ENCODE data around the gene TTC3.

TTC3 gene

DNA sequence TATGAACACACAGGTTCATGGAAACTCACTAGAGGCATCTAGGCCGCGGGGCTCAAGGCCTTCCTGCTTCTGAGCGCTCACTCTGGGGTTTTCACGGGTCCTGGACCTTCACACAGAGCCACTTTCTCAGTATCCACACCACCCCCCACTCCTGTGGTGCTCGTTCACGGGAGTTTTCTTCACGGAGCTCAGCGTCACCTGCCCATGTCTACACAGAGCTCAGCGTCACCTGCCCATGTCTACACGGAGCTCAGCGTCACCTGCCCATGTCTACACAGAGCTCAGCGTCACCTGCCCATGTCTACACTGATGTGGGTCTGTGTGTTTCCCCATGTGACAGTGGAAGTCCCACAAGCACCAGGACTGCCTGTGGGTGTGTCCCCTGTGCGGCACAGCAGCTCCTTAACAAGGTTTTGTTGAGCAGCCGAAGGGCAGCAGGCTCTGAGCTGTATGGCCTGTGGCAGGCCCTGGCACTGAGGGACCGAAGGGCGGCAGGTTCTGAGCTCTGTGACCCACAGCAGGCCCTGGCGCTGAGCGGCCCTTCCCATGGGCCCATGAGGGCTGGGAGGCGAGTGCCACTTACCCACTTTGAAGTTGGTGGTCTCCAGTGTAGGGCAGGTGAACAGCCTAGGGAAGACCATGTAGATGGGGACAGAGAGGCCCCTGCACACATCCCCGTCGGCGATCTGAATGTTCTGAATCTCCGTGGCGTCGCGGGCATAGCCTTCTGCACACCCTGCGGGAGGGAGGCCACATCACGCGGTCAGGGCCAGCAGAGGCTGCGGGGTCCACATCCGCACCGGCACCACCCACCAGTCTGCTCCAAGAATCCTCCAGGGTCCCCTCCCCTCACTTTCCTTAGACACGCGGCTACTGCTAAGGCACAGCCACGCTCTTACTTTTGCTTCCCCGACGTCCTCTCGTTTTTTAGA, 154.3 kb downstream of the TTC3 start:
- peaks cover 4% of the 10 kb centered on the region for H3K9me3 Mint-ChIP-seq
- H3K27me3 Mint-ChIP-seq (ENCODE audit: low read depth), result no peaks in the 10 kb centered on the region
- H3K4me3 Mint-ChIP-seq, result no peak overlapping the region
- TF ChIP-seq, protein P1, sequence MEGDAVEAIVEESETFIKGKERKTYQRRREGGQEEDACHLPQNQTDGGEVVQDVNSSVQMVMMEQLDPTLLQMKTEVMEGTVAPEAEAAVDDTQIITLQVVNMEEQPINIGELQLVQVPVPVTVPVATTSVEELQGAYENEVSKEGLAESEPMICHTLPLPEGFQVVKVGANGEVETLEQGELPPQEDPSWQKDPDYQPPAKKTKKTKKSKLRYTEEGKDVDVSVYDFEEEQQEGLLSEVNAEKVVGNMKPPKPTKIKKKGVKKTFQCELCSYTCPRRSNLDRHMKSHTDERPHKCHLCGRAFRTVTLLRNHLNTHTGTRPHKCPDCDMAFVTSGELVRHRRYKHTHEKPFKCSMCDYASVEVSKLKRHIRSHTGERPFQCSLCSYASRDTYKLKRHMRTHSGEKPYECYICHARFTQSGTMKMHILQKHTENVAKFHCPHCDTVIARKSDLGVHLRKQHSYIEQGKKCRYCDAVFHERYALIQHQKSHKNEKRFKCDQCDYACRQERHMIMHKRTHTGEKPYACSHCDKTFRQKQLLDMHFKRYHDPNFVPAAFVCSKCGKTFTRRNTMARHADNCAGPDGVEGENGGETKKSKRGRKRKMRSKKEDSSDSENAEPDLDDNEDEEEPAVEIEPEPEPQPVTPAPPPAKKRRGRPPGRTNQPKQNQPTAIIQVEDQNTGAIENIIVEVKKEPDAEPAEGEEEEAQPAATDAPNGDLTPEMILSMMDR (IDR thresholded peaks at IDR 0.05; ENCODE audit: unreplicated experiment in 3 of 3), result no peak
- H3K36me3 Mint-ChIP-seq (ENCODE audit: low read depth), result peaks cover 80% of the 10 kb centered on the region
- no peaks in the 10 kb centered on the region for H3K4me1 Mint-ChIP-seq
- no peak overlapping the region for H3K27ac Mint-ChIP-seq

DNA sequence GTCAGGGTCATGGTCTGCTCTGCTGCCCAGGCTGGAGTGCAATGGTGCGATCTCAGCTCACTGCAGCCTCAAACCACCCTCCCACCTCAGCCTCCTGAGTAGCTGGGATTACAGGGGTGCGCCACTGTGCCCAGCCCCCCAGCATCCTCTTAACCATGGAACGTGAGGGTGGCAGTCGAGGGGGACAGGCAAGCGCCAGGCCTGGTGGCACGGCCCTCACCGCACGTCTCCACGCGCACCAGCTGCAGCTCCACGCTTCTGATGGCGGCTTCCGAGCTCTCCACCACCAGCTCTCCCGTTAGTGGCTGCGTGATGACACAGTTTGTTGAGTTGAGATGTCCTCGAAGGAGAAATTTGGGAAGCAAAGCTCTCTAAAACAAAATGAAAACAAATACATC, 154.9 kb downstream of the TTC3 start:
- Mint-ChIP-seq H3K27me3 (ENCODE audit: low read depth) (no peaks in the 10 kb centered on the region), H3K36me3 (ENCODE audit: low read depth) (peaks cover 80% of the 10 kb centered on the region), H3K4me3 (no peak overlapping the region), H3K4me1 (no peaks in the 10 kb centered on the region), H3K9me3 (peaks cover 2% of the 10 kb centered on the region), H3K27ac (no peak overlapping the region)
- TF ChIP-seq, protein P1 (IDR thresholded peaks at IDR 0.05; ENCODE audit: unreplicated experiment in 3 of 3), result no peak

DNA sequence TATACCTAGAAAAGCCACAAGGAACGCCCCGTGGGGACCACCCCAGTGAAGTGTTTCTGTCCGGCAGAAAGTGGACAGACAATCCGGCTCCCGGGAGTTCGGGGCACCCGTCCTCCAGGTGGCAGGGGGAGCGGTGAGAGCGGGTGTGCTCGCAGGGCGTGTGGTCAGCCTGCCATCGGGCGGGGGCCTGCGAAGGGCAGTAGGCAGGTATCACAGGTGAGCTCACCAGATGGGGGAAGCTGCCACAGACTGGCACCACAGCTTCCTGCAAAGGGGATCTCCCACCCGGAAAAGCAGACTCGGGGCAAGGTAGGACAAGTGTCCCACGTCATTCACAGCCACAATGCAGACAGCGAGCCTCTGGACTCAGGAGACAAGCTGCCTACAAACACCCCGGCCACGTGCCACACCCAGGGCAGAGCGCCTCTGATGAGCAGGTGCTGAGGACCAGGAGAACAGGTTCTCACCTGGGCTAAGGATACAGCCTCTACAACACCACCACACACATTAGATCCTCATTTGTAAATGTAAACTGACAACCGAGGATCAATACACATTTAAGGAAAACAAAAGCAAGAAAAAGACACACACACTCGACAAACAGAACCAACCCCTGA, 157.7 kb downstream of the TTC3 start:
- no peaks in the 10 kb centered on the region for H3K4me1 Mint-ChIP-seq
- TF ChIP-seq, protein P1 (IDR thresholded peaks at IDR 0.05; ENCODE audit: unreplicated experiment in 3 of 3), result no peak
- no peak overlapping the region for H3K4me3 Mint-ChIP-seq
- H3K36me3 Mint-ChIP-seq (ENCODE audit: low read depth), result peaks cover 59% of the 10 kb centered on the region
- peak overlapping the region in 1 of 3 experiments; percentile 47 for H3K27ac Mint-ChIP-seq
- H3K9me3 Mint-ChIP-seq, result no peaks in the 10 kb centered on the region
- H3K27me3 Mint-ChIP-seq (ENCODE audit: low read depth), result no peaks in the 10 kb centered on the region

DNA sequence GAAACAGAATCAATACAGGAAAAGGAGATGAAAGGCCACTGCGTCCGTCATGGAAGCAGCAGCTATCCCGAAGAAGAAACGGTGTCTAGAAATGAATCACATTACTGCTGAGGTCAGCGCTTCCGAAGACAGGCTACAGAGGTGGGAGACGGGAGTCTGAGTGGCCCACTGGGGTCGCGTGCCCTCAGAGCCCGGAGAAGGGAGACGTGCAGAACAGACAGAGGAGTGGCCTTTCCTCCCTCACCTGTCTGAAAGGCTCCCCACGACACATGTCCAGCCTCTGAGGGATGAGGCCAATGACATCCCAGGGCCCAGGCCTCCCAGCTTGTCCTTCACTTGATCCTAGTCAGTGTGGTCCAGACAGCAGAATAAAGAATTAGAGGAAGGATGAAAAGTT, 158.2 kb downstream of the TTC3 start:
- Mint-ChIP-seq H3K27ac (peak overlapping the region in 1 of 3 experiments; percentile 47), H3K27me3 (ENCODE audit: low read depth) (no peaks in the 10 kb centered on the region), H3K36me3 (ENCODE audit: low read depth) (peaks cover 58% of the 10 kb centered on the region), H3K4me1 (no peaks in the 10 kb centered on the region), H3K4me3 (no peak overlapping the region), H3K9me3 (no peaks in the 10 kb centered on the region)
- TF ChIP-seq, protein P1 (IDR thresholded peaks at IDR 0.05; ENCODE audit: unreplicated experiment in 3 of 3), result no peak

DNA sequence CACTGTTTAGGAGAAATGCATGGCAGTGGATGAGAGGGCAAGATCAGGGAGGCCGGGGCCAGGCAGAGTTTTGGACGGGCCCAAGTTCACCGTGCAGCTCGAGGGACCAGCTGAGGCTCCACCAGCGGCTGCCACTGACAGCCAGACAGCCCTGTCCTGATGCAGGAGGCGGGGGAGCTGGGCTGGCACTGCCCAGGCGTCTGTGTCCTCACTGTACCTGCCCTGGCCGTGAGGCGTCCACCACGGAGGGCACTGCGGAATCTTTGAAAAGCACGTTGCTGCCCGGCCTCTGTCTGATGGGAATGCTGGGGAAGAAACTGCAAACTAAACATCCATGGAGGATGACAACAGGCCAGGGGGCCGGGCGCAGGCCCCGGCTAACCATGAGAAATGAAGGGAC, 158.6 kb downstream of the TTC3 start:
- no peaks in the 10 kb centered on the region for H3K27me3 Mint-ChIP-seq (ENCODE audit: low read depth)
- H3K36me3 Mint-ChIP-seq (ENCODE audit: low read depth), result peaks cover 57% of the 10 kb centered on the region
- TF ChIP-seq, protein P1 (IDR thresholded peaks at IDR 0.05; ENCODE audit: unreplicated experiment in 3 of 3), result no peak
- no peak overlapping the region for H3K4me3 Mint-ChIP-seq
- no peaks in the 10 kb centered on the region for H3K4me1 Mint-ChIP-seq
- no peak overlapping the region for H3K27ac Mint-ChIP-seq
- no peaks in the 10 kb centered on the region for H3K9me3 Mint-ChIP-seq

Measured in nephron (organoid).